DOHH2 (cell line): ENCODE results near the gene SDCBP2.

Source experiments
- EZH2phosphoT487 ChIP-seq: fragments of 200-600 bp; sonication (generic); IDR thresholded peaks from 2 replicates; pipeline ENCODE4 v1.6.1; 2017; ENCODE audit warnings: borderline replicate concordance, mild to moderate bottlenecking, antibody characterized with exemption, low read length, moderate library complexity, mixed read lengths
- TF ChIP-seq, protein P1 (sequence below): fragments of 200-600 bp; sonication (generic); IDR thresholded peaks from one replicate; pipeline ENCODE4 v1.5.1; 2014; ENCODE audit warnings: antibody characterized with exemption, mild to moderate bottlenecking, low read depth, low read length; ENCODE audit not compliant: poor library complexity, severe bottlenecking

DNA sequence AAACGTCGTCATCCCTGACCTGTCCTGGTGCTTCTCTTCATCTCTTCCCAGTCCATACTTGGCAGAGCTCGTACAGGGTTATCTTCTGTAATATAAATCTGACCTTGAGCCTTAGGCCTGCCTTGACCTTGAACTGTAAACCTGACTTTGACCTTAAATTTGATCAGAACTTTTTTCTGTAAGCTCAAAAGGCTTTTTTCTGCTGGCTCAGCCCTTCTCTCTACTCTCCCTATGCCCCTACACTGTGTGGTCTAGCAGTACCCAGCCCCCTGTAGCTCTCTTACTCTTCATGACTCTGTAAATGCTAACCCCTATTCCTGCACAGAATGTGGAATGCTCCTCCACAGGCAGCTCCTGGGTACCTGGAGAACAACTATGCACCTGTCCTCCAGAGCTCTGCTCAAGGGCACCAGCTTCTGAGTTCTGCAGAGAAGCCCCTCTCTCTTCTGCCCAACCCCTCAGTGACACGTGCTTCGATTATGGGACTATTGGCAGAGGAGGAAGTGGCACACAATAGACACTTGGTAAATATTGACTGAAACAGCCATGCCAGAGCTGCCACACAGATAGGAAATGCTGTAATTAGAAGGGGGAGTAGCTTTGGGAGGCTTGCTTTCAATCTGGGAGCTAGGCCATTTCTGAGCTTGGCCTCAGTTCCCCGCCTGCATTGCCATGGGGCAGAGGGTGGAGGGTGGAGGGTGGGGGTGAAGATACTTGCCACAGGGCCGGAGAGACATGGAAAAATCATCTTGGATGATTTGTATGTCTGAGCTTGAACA lies 47.5 kb downstream of the SDCBP2 start:
- TF ChIP-seq, protein P1, sequence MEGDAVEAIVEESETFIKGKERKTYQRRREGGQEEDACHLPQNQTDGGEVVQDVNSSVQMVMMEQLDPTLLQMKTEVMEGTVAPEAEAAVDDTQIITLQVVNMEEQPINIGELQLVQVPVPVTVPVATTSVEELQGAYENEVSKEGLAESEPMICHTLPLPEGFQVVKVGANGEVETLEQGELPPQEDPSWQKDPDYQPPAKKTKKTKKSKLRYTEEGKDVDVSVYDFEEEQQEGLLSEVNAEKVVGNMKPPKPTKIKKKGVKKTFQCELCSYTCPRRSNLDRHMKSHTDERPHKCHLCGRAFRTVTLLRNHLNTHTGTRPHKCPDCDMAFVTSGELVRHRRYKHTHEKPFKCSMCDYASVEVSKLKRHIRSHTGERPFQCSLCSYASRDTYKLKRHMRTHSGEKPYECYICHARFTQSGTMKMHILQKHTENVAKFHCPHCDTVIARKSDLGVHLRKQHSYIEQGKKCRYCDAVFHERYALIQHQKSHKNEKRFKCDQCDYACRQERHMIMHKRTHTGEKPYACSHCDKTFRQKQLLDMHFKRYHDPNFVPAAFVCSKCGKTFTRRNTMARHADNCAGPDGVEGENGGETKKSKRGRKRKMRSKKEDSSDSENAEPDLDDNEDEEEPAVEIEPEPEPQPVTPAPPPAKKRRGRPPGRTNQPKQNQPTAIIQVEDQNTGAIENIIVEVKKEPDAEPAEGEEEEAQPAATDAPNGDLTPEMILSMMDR: no peak
- no peak for TF ChIP-seq EZH2phosphoT487
